Thyroid gland (tissue), 4 donors: ENCODE measurements around the gene PMP22.

Experiments
- CTCF ChIP-seq, 6 experiments: fragments of 200-600 bp in 3 of 6; fragments of 450-650 bp in 3 of 6; sonication (generic) in 3 of 6; IDR thresholded peaks; one replicate each; pipeline ENCODE4 v1.5.1; 2016 to 2019; ENCODE audit warnings: antibody characterized with exemption in 6 of 6, mild to moderate bottlenecking in 2 of 6, inconsistent platforms in 1 of 6, moderate library complexity in 1 of 6
- POLR2A ChIP-seq, 2 donors: fragments of 450-650 bp; IDR thresholded peaks; one replicate each; pipeline ENCODE4 v1.6.1; 2017; ENCODE audit warnings: antibody characterized with exemption in 2 of 2, mild to moderate bottlenecking in 2 of 2, moderate library complexity in 1 of 2

GRCh38 chr17:15261802-15262290, 3.3 kb downstream of the PMP22 start:
- TF ChIP-seq CTCF (IDR thresholded peaks at IDR 0.05) (no peak), POLR2A (IDR thresholded peaks at IDR 0.05) (no peak)
